ENCODE measurements around the gene KCNMB2. TPM values are rescaled to one million over a fixed set of nuclear protein-coding genes. Genes with fewer than 3 reads are reported as not detected.
"Not testable (repeated sequence)": the region's sequence is repeated elsewhere in the genome, so short reads cannot be mapped to it uniquely, and the experiment has no call there.

KCNMB2 gene
- total RNA-seq, 1 experiment from 2014 or later = not detected

GRCh38 chr3:178518660-178519396 is 17.4 kb upstream of the KCNMB2 start:
- DNase-seq (ENCODE audit: low read depth) = peak; percentile 79

GRCh38 chr3:178519701-178520100 is 16.5 kb upstream of the KCNMB2 start:
- no peak for DNase-seq (ENCODE audit: low read depth)

GRCh38 chr3:178520451-178520850 is 15.8 kb upstream of the KCNMB2 start:
- DNase-seq (ENCODE audit: low read depth) = no peak

- no peak for DNase-seq (ENCODE audit: low read depth)
Measured at GRCh38 chr3:178522200-178523052, 13.8 kb upstream of the KCNMB2 start.

GRCh38 chr3:178525251-178525650 is 11.0 kb upstream of the KCNMB2 start:
- no peak for DNase-seq (ENCODE audit: low read depth)

- no peak for DNase-seq (ENCODE audit: low read depth)
Measured at GRCh38 chr3:178526291-178526690, 9.9 kb upstream of the KCNMB2 start.

GRCh38 chr3:178527981-178528380 is 8.3 kb upstream of the KCNMB2 start:
- DNase-seq (ENCODE audit: low read depth) = no peak

GRCh38 chr3:178529606-178530225 is 6.5 kb upstream of the KCNMB2 start:
- DNase-seq (ENCODE audit: low read depth) = no peak

- DNase-seq (ENCODE audit: low read depth) = no peak
Measured at GRCh38 chr3:178532476-178532875, 3.8 kb upstream of the KCNMB2 start.

- DNase-seq (ENCODE audit: low read depth) = no peak
Measured at GRCh38 chr3:178537122-178537705, 978 bp downstream of the KCNMB2 start.

GRCh38 chr3:178538056-178538455 is 1.8 kb downstream of the KCNMB2 start:
- DNase-seq (ENCODE audit: low read depth) = no peak

GRCh38 chr3:178540184-178540583 is 3.9 kb downstream of the KCNMB2 start:
- DNase-seq (ENCODE audit: low read depth) = no peak

- DNase-seq (ENCODE audit: low read depth) = no peak
Measured at GRCh38 chr3:178545337-178545736, 9.1 kb downstream of the KCNMB2 start.

- DNase-seq (ENCODE audit: low read depth) = no peak
Measured at GRCh38 chr3:178546079-178546478, 9.8 kb downstream of the KCNMB2 start.

- not testable (repeated sequence) for DNase-seq (ENCODE audit: low read depth)
Measured at GRCh38 chr3:178549426-178549825, 13.2 kb downstream of the KCNMB2 start.

GRCh38 chr3:178551916-178552321 is 15.7 kb downstream of the KCNMB2 start:
- peak; percentile 59 for DNase-seq (ENCODE audit: low read depth)

- no peak for DNase-seq (ENCODE audit: low read depth)
Measured at GRCh38 chr3:178558637-178559036, 22.4 kb downstream of the KCNMB2 start.

GRCh38 chr3:178560759-178561158 is 24.5 kb downstream of the KCNMB2 start:
- no peak for DNase-seq (ENCODE audit: low read depth)

- DNase-seq (ENCODE audit: low read depth) = no peak
Measured at GRCh38 chr3:178561239-178561638, 25.0 kb downstream of the KCNMB2 start.

- DNase-seq (ENCODE audit: low read depth) = peak; percentile 56
Measured at GRCh38 chr3:178562143-178562946, 26.1 kb downstream of the KCNMB2 start.

GRCh38 chr3:178562947-178563232 is 26.7 kb downstream of the KCNMB2 start:
- DNase-seq (ENCODE audit: low read depth) = peak; percentile 54

Data from HT1080 (cell line).